HepG2 (cell line): ENCODE results near the gene GSTK1.

Experiments
- ESRRA ChIP-seq: sonication (generic); formaldehyde crosslinking; IDR thresholded peaks from 2 replicates; pipeline ENCODE4 v1.5.1; 2020; ENCODE audit warnings: mild to moderate bottlenecking, low read depth, missing genetic modification reagents
- EZH2 ChIP-seq: conservative IDR thresholded peaks from 2 replicates; pipeline ENCODE4 v1.6.1; 2012; ENCODE audit warnings: mild to moderate bottlenecking, low read depth, low read length, moderate library complexity
- JUN ChIP-seq: sonication (generic); formaldehyde crosslinking; IDR thresholded peaks from 2 replicates; pipeline ENCODE4 v1.4.0; 2020; ENCODE audit warnings: mild to moderate bottlenecking, missing genetic modification reagents
- KDM1A ChIP-seq: IDR thresholded peaks from 2 replicates; pipeline ENCODE4 v1.6.1; 2016; ENCODE audit warnings: missing compliant biosample characterization
- NFE2 ChIP-seq: sonication (generic); formaldehyde crosslinking; IDR thresholded peaks from 2 replicates; pipeline ENCODE4 v1.4.0; 2020; ENCODE audit warnings: missing genetic modification reagents
- POLR2AphosphoS5 ChIP-seq: IDR thresholded peaks from 2 replicates; pipeline ENCODE4 v1.6.1; 2012; ENCODE audit warnings: low read depth, low read length
- RAD21 ChIP-seq: fragments of 450-650 bp; formaldehyde crosslinking; IDR thresholded peaks from 2 replicates; pipeline ENCODE4 v1.5.0; 2020; ENCODE audit warnings: mild to moderate bottlenecking
- RCOR2 ChIP-seq: IDR thresholded peaks from 2 replicates; pipeline ENCODE4 v1.6.1; 2016; ENCODE audit warnings: missing biosample characterization, missing genetic modification reagents
- SMAD1 ChIP-seq: sonication (generic); formaldehyde crosslinking; IDR thresholded peaks from 2 replicates; pipeline ENCODE4 v1.4.0; 2020; ENCODE audit warnings: missing genetic modification reagents, low read depth, mild to moderate bottlenecking, borderline replicate concordance
- SMAD3 ChIP-seq: sonication (generic); formaldehyde crosslinking; IDR thresholded peaks from 2 replicates; pipeline ENCODE4 v1.4.0; 2020; ENCODE audit warnings: missing genetic modification reagents
- ZBTB21 ChIP-seq: sonication (generic); formaldehyde crosslinking; IDR thresholded peaks from 2 replicates; pipeline ENCODE4 v1.4.0; 2020; ENCODE audit warnings: missing genetic modification reagents
- TF ChIP-seq, protein P1 (sequence below): sonication (generic); formaldehyde crosslinking; IDR thresholded peaks from 2 replicates; pipeline ENCODE4 v1.5.0; 2020; ENCODE audit warnings: mild to moderate bottlenecking, missing genetic modification reagents, moderate library complexity

DNA sequence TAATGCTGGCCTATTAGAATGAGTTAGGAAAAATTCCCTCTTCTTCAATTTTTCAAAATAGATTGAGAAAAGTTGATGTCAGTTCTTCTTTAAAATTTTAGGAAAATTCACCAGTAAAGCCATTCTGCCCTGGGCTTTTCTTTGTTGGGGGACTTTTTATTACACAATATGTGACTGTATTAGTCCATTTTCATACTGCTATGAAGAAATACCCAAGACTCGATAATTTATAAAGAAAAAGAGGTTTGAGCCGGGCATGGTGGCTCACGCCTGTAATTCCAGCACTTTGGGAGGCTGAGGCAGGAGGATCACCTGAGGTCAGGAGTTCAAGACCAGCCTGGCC, 28.7 kb upstream of the GSTK1 start:
- TF ChIP-seq RCOR2 (CRISPR knock-in tag) (no peak), NFE2 (no peak), POLR2AphosphoS5 (no peak), SMAD1 (CRISPR knock-in tag) (no peak), RAD21 (CRISPR knock-in tag) (no peak), SMAD3 (CRISPR knock-in tag) (no peak), JUN (no peak), ESRRA (CRISPR knock-in tag) (no peak), ZBTB21 (CRISPR knock-in tag) (no peak), EZH2 (no peak), KDM1A (no peak)
- TF ChIP-seq, protein P1, sequence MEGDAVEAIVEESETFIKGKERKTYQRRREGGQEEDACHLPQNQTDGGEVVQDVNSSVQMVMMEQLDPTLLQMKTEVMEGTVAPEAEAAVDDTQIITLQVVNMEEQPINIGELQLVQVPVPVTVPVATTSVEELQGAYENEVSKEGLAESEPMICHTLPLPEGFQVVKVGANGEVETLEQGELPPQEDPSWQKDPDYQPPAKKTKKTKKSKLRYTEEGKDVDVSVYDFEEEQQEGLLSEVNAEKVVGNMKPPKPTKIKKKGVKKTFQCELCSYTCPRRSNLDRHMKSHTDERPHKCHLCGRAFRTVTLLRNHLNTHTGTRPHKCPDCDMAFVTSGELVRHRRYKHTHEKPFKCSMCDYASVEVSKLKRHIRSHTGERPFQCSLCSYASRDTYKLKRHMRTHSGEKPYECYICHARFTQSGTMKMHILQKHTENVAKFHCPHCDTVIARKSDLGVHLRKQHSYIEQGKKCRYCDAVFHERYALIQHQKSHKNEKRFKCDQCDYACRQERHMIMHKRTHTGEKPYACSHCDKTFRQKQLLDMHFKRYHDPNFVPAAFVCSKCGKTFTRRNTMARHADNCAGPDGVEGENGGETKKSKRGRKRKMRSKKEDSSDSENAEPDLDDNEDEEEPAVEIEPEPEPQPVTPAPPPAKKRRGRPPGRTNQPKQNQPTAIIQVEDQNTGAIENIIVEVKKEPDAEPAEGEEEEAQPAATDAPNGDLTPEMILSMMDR (CRISPR knock-in tag): no peak
